Activated T-cell treated with anti-CD3 and anti-CD28 coated beads, Interleukin-2, amount 50 U/mL, for 24 hours (primary cell): ENCODE results near the gene FAM237A.

Experiments used
- DNase-seq: peaks from one replicate; pipeline ENCODE4 v3.0.0-alpha.2; 2020
- H3K27ac Mint-ChIP-seq: 2 replicates; pipeline ENCODE4 v1.8.0; 2020; ENCODE audit warnings: mild to moderate bottlenecking, mixed read lengths
- H3K27me3 Mint-ChIP-seq: 2 replicates; pipeline ENCODE4 v1.8.0; 2020; ENCODE audit warnings: mixed read lengths
- H3K36me3 Mint-ChIP-seq: 2 replicates; pipeline ENCODE4 v1.8.0; 2020; ENCODE audit warnings: low read depth, mixed read lengths
- H3K4me1 Mint-ChIP-seq: 2 replicates; pipeline ENCODE4 v1.8.0; 2020; ENCODE audit warnings: low read depth, mixed read lengths
- H3K4me3 Mint-ChIP-seq: 2 replicates; pipeline ENCODE4 v1.8.0; 2020; ENCODE audit warnings: mild to moderate bottlenecking, moderate library complexity, mixed read lengths
- H3K9me3 Mint-ChIP-seq: 2 replicates; pipeline ENCODE4 v1.8.0; 2020; ENCODE audit warnings: mixed read lengths

The FAM237A gene

GRCh38 chr2:206642075-206643025, at the start of gene FAM237A:
Gene FAM237A (plus strand): TSS chr2:206642487. CDS start chr2:206644237, 1,750 bp downstream.
- H3K4me1 Mint-ChIP-seq: no peaks in the 10 kb centered on the region
- H3K27me3 Mint-ChIP-seq: peaks cover 17% of the 10 kb centered on the region
- no peaks in the 10 kb centered on the region for H3K36me3 Mint-ChIP-seq
- H3K27ac Mint-ChIP-seq: no peak within 1 kb of the TSS
- H3K9me3 Mint-ChIP-seq: no peaks in the 10 kb centered on the region
- H3K4me3 Mint-ChIP-seq: no peak within 1 kb of the TSS
- DNase-seq: peak; percentile 23

- no peaks in the 10 kb centered on the region for H3K36me3 Mint-ChIP-seq
These were observed 44.5 kb upstream of the FAM237A start for GRCh38 chr2:206597717-206598218.

GRCh38 chr2:206603243-206603642, 39.0 kb upstream of the FAM237A start:
- Mint-ChIP-seq H3K9me3 (no peaks in the 10 kb centered on the region), H3K27ac (no peak overlapping the region), H3K27me3 (peaks cover 2% of the 10 kb centered on the region), H3K4me1 (peaks cover 3% of the 10 kb centered on the region), H3K36me3 (no peaks in the 10 kb centered on the region), H3K4me3 (no peak overlapping the region)
- DNase-seq: no peak

More at GRCh38 chr2:206597717-206598218, 44.5 kb upstream of the FAM237A start:
- no peak overlapping the region for H3K27ac Mint-ChIP-seq
- DNase-seq: no peak
- no peaks in the 10 kb centered on the region for H3K27me3 Mint-ChIP-seq
- H3K4me3 Mint-ChIP-seq: no peak overlapping the region
- H3K9me3 Mint-ChIP-seq: no peaks in the 10 kb centered on the region
- peaks cover 3% of the 10 kb centered on the region for H3K4me1 Mint-ChIP-seq

- H3K27ac Mint-ChIP-seq: no peak overlapping the region
- H3K36me3 Mint-ChIP-seq: no peaks in the 10 kb centered on the region
- H3K9me3 Mint-ChIP-seq: no peaks in the 10 kb centered on the region
- DNase-seq: no peak
- H3K4me1 Mint-ChIP-seq: no peaks in the 10 kb centered on the region
- no peak overlapping the region for H3K4me3 Mint-ChIP-seq
- H3K27me3 Mint-ChIP-seq: peaks cover 2% of the 10 kb centered on the region
These were observed 31.8 kb upstream of the FAM237A start for GRCh38 chr2:206610451-206610850.

- no peak for DNase-seq
- H3K36me3 Mint-ChIP-seq: no peaks in the 10 kb centered on the region
- no peaks in the 10 kb centered on the region for H3K27me3 Mint-ChIP-seq
- no peaks in the 10 kb centered on the region for H3K4me1 Mint-ChIP-seq
- no peak overlapping the region for H3K4me3 Mint-ChIP-seq
- H3K9me3 Mint-ChIP-seq: no peaks in the 10 kb centered on the region
- H3K27ac Mint-ChIP-seq: no peak overlapping the region
These were observed 31.1 kb upstream of the FAM237A start for GRCh38 chr2:206611191-206611590.

GRCh38 chr2:206611736-206612135, 30.6 kb upstream of the FAM237A start:
- no peaks in the 10 kb centered on the region for H3K27me3 Mint-ChIP-seq
- H3K27ac Mint-ChIP-seq: no peak overlapping the region
- H3K4me1 Mint-ChIP-seq: no peaks in the 10 kb centered on the region
- H3K4me3 Mint-ChIP-seq: no peak overlapping the region
- H3K36me3 Mint-ChIP-seq: no peaks in the 10 kb centered on the region
- no peak for DNase-seq
- H3K9me3 Mint-ChIP-seq: no peaks in the 10 kb centered on the region

GRCh38 chr2:206614811-206615210, 27.5 kb upstream of the FAM237A start:
- Mint-ChIP-seq H3K27ac (no peak overlapping the region), H3K4me3 (no peak overlapping the region), H3K4me1 (no peaks in the 10 kb centered on the region), H3K27me3 (no peaks in the 10 kb centered on the region), H3K9me3 (no peaks in the 10 kb centered on the region), H3K36me3 (no peaks in the 10 kb centered on the region)
- no peak for DNase-seq

- no peaks in the 10 kb centered on the region for H3K27me3 Mint-ChIP-seq
These were observed 26.7 kb upstream of the FAM237A start for GRCh38 chr2:206615417-206616089.

GRCh38 chr2:206616151-206616550, 26.1 kb upstream of the FAM237A start:
- no peaks in the 10 kb centered on the region for H3K9me3 Mint-ChIP-seq
- H3K27ac Mint-ChIP-seq: no peak overlapping the region
- no peak for DNase-seq

More at GRCh38 chr2:206615417-206616089, 26.7 kb upstream of the FAM237A start:
- Mint-ChIP-seq H3K4me3 (no peak overlapping the region), H3K27ac (no peak overlapping the region), H3K9me3 (no peaks in the 10 kb centered on the region), H3K4me1 (no peaks in the 10 kb centered on the region), H3K36me3 (no peaks in the 10 kb centered on the region)
- no peak for DNase-seq

GRCh38 chr2:206619011-206619410, 23.3 kb upstream of the FAM237A start:
- H3K9me3 Mint-ChIP-seq: no peaks in the 10 kb centered on the region
- H3K36me3 Mint-ChIP-seq: no peaks in the 10 kb centered on the region
- no peaks in the 10 kb centered on the region for H3K27me3 Mint-ChIP-seq
- H3K27ac Mint-ChIP-seq: no peak overlapping the region
- H3K4me3 Mint-ChIP-seq: no peak overlapping the region
- H3K4me1 Mint-ChIP-seq: no peaks in the 10 kb centered on the region
- DNase-seq: no peak

More at GRCh38 chr2:206616151-206616550, 26.1 kb upstream of the FAM237A start:
- H3K4me1 Mint-ChIP-seq: no peaks in the 10 kb centered on the region
- no peaks in the 10 kb centered on the region for H3K36me3 Mint-ChIP-seq
- no peaks in the 10 kb centered on the region for H3K27me3 Mint-ChIP-seq
- H3K4me3 Mint-ChIP-seq: no peak overlapping the region

- H3K36me3 Mint-ChIP-seq: no peaks in the 10 kb centered on the region
- H3K4me3 Mint-ChIP-seq: no peak overlapping the region
- no peaks in the 10 kb centered on the region for H3K4me1 Mint-ChIP-seq
- DNase-seq: no peak
- no peaks in the 10 kb centered on the region for H3K9me3 Mint-ChIP-seq
- no peak overlapping the region for H3K27ac Mint-ChIP-seq
- H3K27me3 Mint-ChIP-seq: peaks cover 16% of the 10 kb centered on the region
These were observed 16.2 kb upstream of the FAM237A start for GRCh38 chr2:206626108-206626507.

- no peaks in the 10 kb centered on the region for H3K36me3 Mint-ChIP-seq
- H3K4me1 Mint-ChIP-seq: no peaks in the 10 kb centered on the region
- peaks cover 16% of the 10 kb centered on the region for H3K27me3 Mint-ChIP-seq
- DNase-seq: no peak
- H3K27ac Mint-ChIP-seq: no peak overlapping the region
- H3K9me3 Mint-ChIP-seq: no peaks in the 10 kb centered on the region
- no peak overlapping the region for H3K4me3 Mint-ChIP-seq
These were observed 14.7 kb upstream of the FAM237A start for GRCh38 chr2:206627632-206628031.

- DNase-seq: no peak
- Mint-ChIP-seq H3K4me3 (no peak overlapping the region), H3K27ac (no peak overlapping the region), H3K4me1 (no peaks in the 10 kb centered on the region), H3K27me3 (peaks cover 27% of the 10 kb centered on the region), H3K36me3 (no peaks in the 10 kb centered on the region), H3K9me3 (no peaks in the 10 kb centered on the region)
These were observed 10.9 kb upstream of the FAM237A start for GRCh38 chr2:206631340-206631739.

GRCh38 chr2:206635015-206635414, 7.3 kb upstream of the FAM237A start:
- no peak for DNase-seq
- Mint-ChIP-seq H3K36me3 (no peaks in the 10 kb centered on the region), H3K27me3 (peaks cover 12% of the 10 kb centered on the region), H3K4me1 (no peaks in the 10 kb centered on the region), H3K9me3 (no peaks in the 10 kb centered on the region), H3K4me3 (no peak overlapping the region), H3K27ac (no peak overlapping the region)

- no peak for DNase-seq
- H3K27me3 Mint-ChIP-seq: peaks cover 21% of the 10 kb centered on the region
- no peaks in the 10 kb centered on the region for H3K36me3 Mint-ChIP-seq
- no peaks in the 10 kb centered on the region for H3K9me3 Mint-ChIP-seq
- no peak overlapping the region for H3K4me3 Mint-ChIP-seq
- no peaks in the 10 kb centered on the region for H3K4me1 Mint-ChIP-seq
- no peak overlapping the region for H3K27ac Mint-ChIP-seq
These were observed 2.7 kb upstream of the FAM237A start for GRCh38 chr2:206639636-206640035.
